GM19099 (cell line): ENCODE results near the gene MKI67.

ENCODE experiments used
- POLR2A ChIP-seq: IDR thresholded peaks from 3 replicates; pipeline ENCODE4 v1.6.1; 2011; ENCODE audit warnings: low read depth; ENCODE audit not compliant: insufficient read length; ENCODE audit errors: extremely low read depth

The MKI67 gene

GRCh38 chr10:128049226-128050120, 76.8 kb downstream of the MKI67 start:
- TF ChIP-seq POLR2A, result no peak

- TF ChIP-seq POLR2A, result no peak
These were observed 77.4 kb downstream of the MKI67 start for GRCh38 chr10:128048819-128049210.

GRCh38 chr10:128047991-128048818, 78.0 kb downstream of the MKI67 start:
- TF ChIP-seq POLR2A, result no peak

DNA sequence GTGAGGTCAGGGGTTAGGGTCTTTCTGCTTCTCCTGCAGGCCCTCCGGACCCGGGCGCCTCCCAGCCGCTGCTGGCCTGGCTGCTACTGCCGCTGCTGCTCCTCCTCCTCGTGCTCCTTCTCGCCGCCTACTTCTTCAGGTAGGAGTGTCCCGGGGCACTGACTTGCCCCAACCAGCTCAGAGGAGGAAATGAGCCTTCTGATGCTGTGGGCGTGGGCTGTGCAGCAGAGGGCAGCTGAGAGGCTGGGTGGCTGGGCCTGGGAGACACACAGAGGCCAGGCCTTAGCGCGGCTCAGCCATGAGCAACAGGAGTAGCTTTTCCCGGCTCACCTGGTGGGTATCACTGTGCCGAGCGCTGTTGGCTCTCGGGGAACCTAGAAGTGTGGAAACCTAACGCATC, 78.9 kb downstream of the MKI67 start:
- peak; percentile 76 for TF ChIP-seq POLR2A

DNA sequence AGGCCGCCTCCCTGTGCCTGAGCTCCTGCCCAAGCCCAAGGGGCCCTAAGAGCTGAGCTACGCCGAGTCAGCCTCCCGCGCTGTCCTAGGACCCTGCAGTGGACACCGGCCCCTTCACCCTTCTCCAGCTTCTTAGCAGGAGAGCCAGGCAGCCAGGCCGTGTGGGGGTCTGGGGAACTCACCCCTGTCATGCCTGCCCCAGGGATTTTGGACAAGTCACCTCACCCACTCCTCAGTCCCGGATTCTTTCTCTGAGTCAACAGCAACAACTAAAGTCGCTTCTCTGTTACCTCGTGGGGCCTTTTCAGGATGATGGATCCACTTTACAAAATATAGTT, 79.3 kb downstream of the MKI67 start:
- TF ChIP-seq POLR2A, result no peak
